ENCODE measurements around the gene ERBB4. TPM values are rescaled to one million over a fixed set of nuclear protein-coding genes. Genes with fewer than 3 reads are reported as not detected.

The ERBB4 gene
- total RNA-seq, 1 donor from 2014 or later, result 10.2 TPM

GRCh38 chr2:211329882-211330281 lies 1208.7 kb downstream of the ERBB4 start:
- no peak for DNase-seq (ENCODE audit: low read depth, low spot score)
- Mint-ChIP-seq H3K27me3 (ENCODE audit: low read depth) (no peaks in the 10 kb centered on the region), H3K9me3 (peaks cover 3% of the 10 kb centered on the region), H3K27ac (ENCODE audit: unreplicated experiment) (no peak overlapping the region), H3K4me3 (no peak overlapping the region), H3K4me1 (peaks cover 7% of the 10 kb centered on the region), H3K36me3 (ENCODE audit: low read depth) (no peaks in the 10 kb centered on the region)
- no peak for TF ChIP-seq CTCF (conservative IDR thresholded peaks at IDR 0.05)

DNA sequence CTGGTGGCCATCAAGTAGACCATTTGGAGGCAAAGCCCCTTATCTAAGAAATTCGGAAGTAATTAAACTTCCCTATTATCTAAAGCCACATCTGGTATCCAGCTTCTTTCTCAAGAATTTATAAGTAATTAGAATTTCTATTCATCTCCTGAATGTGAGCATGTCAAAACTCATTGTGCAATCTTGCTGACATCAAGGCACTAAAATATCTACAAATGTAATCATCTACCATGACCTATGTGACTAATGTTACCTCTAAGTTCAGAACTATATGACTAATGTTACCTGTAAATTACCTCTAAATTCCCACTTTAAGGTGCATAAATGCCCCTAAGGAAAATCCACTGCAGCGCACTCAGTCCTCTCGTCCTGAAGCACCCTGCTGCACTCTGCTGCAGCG lies 1209.2 kb downstream of the ERBB4 start:
- DNase-seq (ENCODE audit: low read depth, low spot score), result no peak
- peaks cover 5% of the 10 kb centered on the region for H3K9me3 Mint-ChIP-seq

DNA sequence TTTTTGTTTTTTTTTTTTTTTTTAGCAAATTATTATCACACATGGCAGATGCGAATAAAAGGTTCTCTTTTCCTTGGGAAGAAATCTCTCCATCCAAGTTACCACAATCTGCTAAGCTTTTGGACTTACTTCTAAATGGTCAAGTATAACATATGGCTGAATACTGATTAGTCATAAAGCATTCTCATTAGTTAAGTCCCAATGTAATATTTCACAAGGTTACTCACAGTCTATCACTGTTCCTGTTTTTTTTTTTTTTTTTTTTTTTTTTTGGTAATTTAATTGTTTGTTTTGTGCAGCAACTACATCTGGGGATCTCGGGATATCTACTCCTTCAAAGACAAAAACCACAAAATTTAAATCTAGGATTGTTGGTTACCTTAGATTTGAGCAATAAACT lies 1210.5 kb downstream of the ERBB4 start:
- Mint-ChIP-seq H3K27ac (ENCODE audit: unreplicated experiment) (no peak overlapping the region), H3K4me3 (no peak overlapping the region), H3K9me3 (peaks cover 5% of the 10 kb centered on the region), H3K4me1 (peaks cover 7% of the 10 kb centered on the region), H3K27me3 (ENCODE audit: low read depth) (no peaks in the 10 kb centered on the region), H3K36me3 (ENCODE audit: low read depth) (no peaks in the 10 kb centered on the region)
- no peak for DNase-seq (ENCODE audit: low read depth, low spot score)
- no peak for TF ChIP-seq CTCF (conservative IDR thresholded peaks at IDR 0.05)

More for the DNA sequence above, 1209.2 kb downstream of the ERBB4 start:
- Mint-ChIP-seq H3K27ac (ENCODE audit: unreplicated experiment) (no peak overlapping the region), H3K27me3 (ENCODE audit: low read depth) (no peaks in the 10 kb centered on the region), H3K4me1 (peaks cover 7% of the 10 kb centered on the region), H3K36me3 (ENCODE audit: low read depth) (no peaks in the 10 kb centered on the region), H3K4me3 (no peak overlapping the region)
- TF ChIP-seq CTCF (conservative IDR thresholded peaks at IDR 0.05), result no peak

Small RNAs within 50 kb of the gene (microRNA-seq; reads per million reads assigned to microRNA genes)
- not detected for gene MIR548F2
